IMR-90 (cell line): ENCODE results near the gene BEST1. TPM values are rescaled to one million over a fixed set of nuclear protein-coding genes. Genes with fewer than 3 reads are reported as not detected.

ENCODE experiments used
- ATAC-seq: fragments of 200-7000 bp; cut with Tn5 transposase; 2 replicates; pipeline ENCODE4 v1.9.1; 2020; ENCODE audit warnings: low read depth, mild to moderate bottlenecking, moderate library complexity
- BruUV-seq: library from RNA; stranded (reverse); fragments of 400-500 nt; replicated peaks from 2 replicates; lab custom pipeline; 2021; lab: Mats Ljungman, UMichigan
- CTCF ChIA-PET: fragments of 300-600 bp; formaldehyde crosslinking; extraction: SDS; loops from one replicate; lab custom pipeline; 2021; ENCODE audit warnings: antibody characterized with exemption; lab: Yijun Ruan, JAX
- POLR2A ChIA-PET: fragments of 300-600 bp; sonication (Branson Sonifier 250); formaldehyde crosslinking; loops from one replicate; lab custom pipeline; 2022; ENCODE audit warnings: antibody characterized with exemption; ENCODE audit not compliant: unreplicated experiment; lab: Charles Lee
- DNase-seq: peaks from one replicate; pipeline ENCODE4 v3.0.0; 2013
- H2AFZ ChIP-seq: replicated peaks from 2 replicates; pipeline ENCODE3; 2013; ENCODE audit warnings: low read length, mild to moderate bottlenecking; ENCODE audit not compliant: poor library complexity
- H2AK5ac ChIP-seq: 2 replicates; pipeline ENCODE4 v1.6.1; 2013; ENCODE audit warnings: low read depth, low read length, inconsistent platforms
- H2AK9ac ChIP-seq: replicated peaks from 2 replicates; pipeline ENCODE3; 2013; ENCODE audit warnings: mild to moderate bottlenecking, low read depth, low read length, moderate library complexity; ENCODE audit not compliant: poor library complexity
- H2BK120ac ChIP-seq: 2 replicates; pipeline ENCODE4 v1.6.1; 2013; ENCODE audit warnings: low read depth, low read length, inconsistent platforms
- H2BK15ac ChIP-seq: 3 replicates; pipeline ENCODE4 v1.6.1; 2013; ENCODE audit warnings: low read depth, low read length, inconsistent platforms
- H2BK20ac ChIP-seq: 2 replicates; pipeline ENCODE4 v1.6.1; 2013; ENCODE audit warnings: low read depth, mild to moderate bottlenecking, inconsistent platforms, low read length, moderate library complexity
- H2BK5ac ChIP-seq: 2 replicates; pipeline ENCODE4 v1.6.1; 2013; ENCODE audit warnings: mild to moderate bottlenecking, low read depth, low read length, inconsistent platforms; ENCODE audit not compliant: poor library complexity, severe bottlenecking
- H3K14ac ChIP-seq: replicated peaks from 2 replicates; pipeline ENCODE4 v1.6.1; 2013; ENCODE audit warnings: low read depth, low read length, inconsistent platforms
- H3K18ac ChIP-seq: 2 replicates; pipeline ENCODE4 v1.6.1; 2013; ENCODE audit warnings: low read depth, low read length, control low read depth
- H3K23ac ChIP-seq: 2 replicates; pipeline ENCODE4 v1.6.1; 2013; ENCODE audit warnings: low read depth, low read length, inconsistent platforms
- H3K27ac ChIP-seq: 2 replicates; pipeline ENCODE4 v1.5.1; 2013; ENCODE audit warnings: mild to moderate bottlenecking, control low read depth, low read length; ENCODE audit not compliant: insufficient read depth
- H3K27me3 ChIP-seq: 2 replicates; pipeline ENCODE4 v1.6.1; 2013; ENCODE audit warnings: low read length; ENCODE audit not compliant: control insufficient read depth, insufficient read depth
- H3K36me3 ChIP-seq: 2 replicates; pipeline ENCODE4 v1.6.1; 2013; ENCODE audit warnings: low read length, mixed read lengths; ENCODE audit not compliant: control insufficient read depth, insufficient read depth
- H3K4ac ChIP-seq: 2 replicates; pipeline ENCODE4 v1.6.1; 2013; ENCODE audit warnings: low read depth, low read length, inconsistent platforms
- H3K4me1 ChIP-seq: 2 replicates; pipeline ENCODE4 v1.6.1; 2013; ENCODE audit warnings: low read length, mixed read lengths; ENCODE audit not compliant: control insufficient read depth, insufficient read depth
- H3K4me2 ChIP-seq: 2 replicates; pipeline ENCODE4 v1.6.1; 2013; ENCODE audit warnings: low read depth, mild to moderate bottlenecking, control low read depth, low read length, moderate library complexity
- H3K4me3 ChIP-seq: 2 replicates; pipeline ENCODE4 v1.5.1; 2013; ENCODE audit warnings: low read depth, mild to moderate bottlenecking, control low read depth, low read length, moderate library complexity; ENCODE audit not compliant: insufficient read depth
- H3K56ac ChIP-seq: 2 replicates; pipeline ENCODE4 v1.6.1; 2013; ENCODE audit warnings: low read length, inconsistent platforms; ENCODE audit not compliant: insufficient read depth; ENCODE audit errors: extremely low read depth
- H3K79me1 ChIP-seq, 2 experiments: 2 replicates each; pipeline ENCODE4 v1.6.1; 2013; ENCODE audit warnings: low read length in 2 of 2, inconsistent platforms in 1 of 2, low read depth in 1 of 2
- H3K9ac ChIP-seq: 2 replicates; pipeline ENCODE4 v1.6.1; 2013; ENCODE audit warnings: low read depth, low read length, control low read depth
- H3K9me1 ChIP-seq: 2 replicates; pipeline ENCODE4 v1.6.1; 2013; ENCODE audit warnings: low read length, inconsistent platforms; ENCODE audit not compliant: insufficient read depth
- H3K9me3 ChIP-seq: 2 replicates; pipeline ENCODE4 v1.6.1; 2013; ENCODE audit warnings: low read length; ENCODE audit not compliant: control insufficient read depth, insufficient read depth
- H4K20me1 ChIP-seq: 2 replicates; pipeline ENCODE4 v1.6.1; 2013; ENCODE audit warnings: low read length, inconsistent platforms; ENCODE audit not compliant: insufficient read depth
- H4K5ac ChIP-seq: 2 replicates; pipeline ENCODE4 v1.6.1; 2013; ENCODE audit warnings: mild to moderate bottlenecking, low read depth, low read length, control low read depth
- H4K8ac ChIP-seq, 2 experiments: 2 replicates each; pipeline ENCODE4 v1.6.1; 2013; ENCODE audit warnings: low read depth in 2 of 2, low read length in 2 of 2, control low read depth in 1 of 2, inconsistent platforms in 1 of 2
- H4K91ac ChIP-seq: 2 replicates; pipeline ENCODE4 v1.6.1; 2013; ENCODE audit warnings: low read depth, low read length, inconsistent platforms; ENCODE audit not compliant: insufficient read depth
- CHD1 ChIP-seq: IDR thresholded peaks from 2 replicates; pipeline ENCODE4 v1.6.1; 2012; ENCODE audit warnings: low read depth, low read length, improper control_type of control experiment
- FOS ChIP-seq: fragments of 150-350 bp; IDR thresholded peaks from 2 replicates; pipeline ENCODE4 v1.6.1; 2016; ENCODE audit warnings: low read depth, low read length
- MXI1 ChIP-seq: IDR thresholded peaks from 2 replicates; pipeline ENCODE4 v1.6.1; 2012; ENCODE audit warnings: low read depth, mild to moderate bottlenecking, low read length, moderate library complexity, borderline replicate concordance
- NFE2L2 ChIP-seq: fragments of 150-350 bp; IDR thresholded peaks from 2 replicates; pipeline ENCODE4 v1.6.1; 2016; ENCODE audit warnings: low read depth, mild to moderate bottlenecking, low read length
- RAD21 ChIP-seq: IDR thresholded peaks from 2 replicates; pipeline ENCODE4 v1.6.1; 2012; ENCODE audit warnings: low read length, improper control_type of control experiment
- RCOR1 ChIP-seq: IDR thresholded peaks from 2 replicates; pipeline ENCODE4 v1.6.1; 2012; ENCODE audit warnings: mild to moderate bottlenecking, low read length, improper control_type of control experiment; ENCODE audit not compliant: insufficient replicate concordance
- RFX5 ChIP-seq: IDR thresholded peaks from 2 replicates; pipeline ENCODE4 v1.8.0; 2012; ENCODE audit warnings: low read depth, mild to moderate bottlenecking, low read length, moderate library complexity
- SMC3 ChIP-seq: fragments of 150-350 bp; IDR thresholded peaks from 2 replicates; pipeline ENCODE4 v1.6.1; 2016; ENCODE audit warnings: low read depth, mild to moderate bottlenecking, antibody characterized with exemption, low read length, moderate library complexity
- USF2 ChIP-seq: fragments of 150-350 bp; IDR thresholded peaks from 2 replicates; pipeline ENCODE4 v1.6.1; 2017; ENCODE audit warnings: mild to moderate bottlenecking, antibody characterized with exemption, low read length, low read depth
- WGBS, 2 experiments: methylation state at CpG; one replicate each; pipeline versions ENCODE4 v1.1.5 to v1.1.7; 2013; ENCODE audit warnings: missing lambda C conversion rate in 2 of 2; ENCODE audit not compliant: insufficient read length in 1 of 2; ENCODE audit errors: extremely low coverage in 2 of 2; 5-methylcytosine and 5-hydroxymethylcytosine counted together
- dilution Hi-C: fragments of 300-500 bp; cut with HindIII; formaldehyde crosslinking; loops from one replicate; pipeline ENCODE4 v1.14.3; 2018; ENCODE audit warnings: low sequenced_read_pairs; ENCODE audit not compliant: unreplicated experiment
- in situ Hi-C: fragments of 300-500 bp; cut with MboI; formaldehyde crosslinking; loops from 3 replicates; pipeline ENCODE4 v1.14.3; 2019; ENCODE audit warnings: low sequenced_read_pairs, inconsistent platforms, mixed read lengths
- intact Hi-C: fragments of 100-400 bp; cut with micrococcal nuclease; formaldehyde crosslinking; loops from 2 replicates; pipeline ENCODE4 v1.10.0; 2022
- polyA plus RNA-seq, 3 experiments: library from polyadenylated mRNA; depleted of rRNA; stranded (reverse); fragments of >200 nt; gene quantifications; 2 replicates each; pipeline ENCODE4 v1.2.3, GENCODE V29; 2012; ENCODE audit warnings: low replicate concordance in 1 of 3
- total RNA-seq: library from RNA; depleted of rRNA; stranded (reverse); fragments of >200 nt; gene quantifications from 2 replicates; pipeline ENCODE4 v1.2.3, GENCODE V29; 2012

BEST1 gene
- total and polyA plus RNA-seq, 2 of the 4 experiments (the other 2 are of a cell fraction): 0.90 to 1.4 TPM

DNA sequence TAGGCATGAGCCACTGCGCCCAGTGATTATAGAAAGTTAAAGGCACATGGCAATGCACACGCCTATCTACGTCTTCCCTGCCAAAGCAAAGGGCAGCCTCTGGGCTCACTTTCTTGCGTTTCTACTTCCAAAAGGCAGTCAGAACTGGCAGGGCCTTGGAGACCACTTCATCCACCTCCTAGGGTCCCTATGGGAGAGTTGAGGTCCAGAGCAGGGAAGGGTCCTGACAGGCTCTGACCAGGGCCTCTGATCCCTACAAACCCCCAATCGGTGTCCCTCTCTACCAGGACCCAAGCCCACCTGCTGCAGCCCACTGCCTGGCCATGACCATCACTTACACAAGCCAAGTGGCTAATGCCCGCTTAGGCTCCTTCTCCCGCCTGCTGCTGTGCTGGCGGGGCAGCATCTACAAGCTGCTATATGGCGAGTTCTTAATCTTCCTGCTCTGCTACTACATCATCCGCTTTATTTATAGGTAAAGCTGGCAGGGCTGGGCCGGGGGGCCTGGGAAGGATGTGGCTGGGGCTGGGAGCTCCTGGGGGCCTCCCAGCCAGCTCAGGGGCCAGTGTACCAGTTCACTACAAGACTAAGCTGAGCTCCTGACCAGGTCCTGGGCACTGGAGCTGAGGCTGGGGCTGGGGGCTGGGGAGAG, 1.5 kb downstream of the BEST1 start:
- TF ChIP-seq RCOR1 (no peak), SMC3 (no peak), RFX5 (no peak), USF2 (no peak), CHD1 (no peak), MXI1 (no peak), RAD21 (no peak), FOS (no peak), NFE2L2 (no peak)
- no peak overlapping the region for H3K14ac ChIP-seq
- no peak overlapping the region for H4K8ac ChIP-seq
- ATAC-seq (no peak), DNase-seq (no peak)
- H3K23ac ChIP-seq: no peak overlapping the region
- H3K9ac ChIP-seq: no peak overlapping the region
- no peak overlapping the region for H2AK9ac ChIP-seq
- peaks cover 3% of the 10 kb centered on the region; the same call in 1 of the 2 replicates for H3K36me3 ChIP-seq
- BruUV-seq: no TSS peak
- 0 out of 2 replicates have a peak overlapping the region, but pooled peaks have one; percentile 15 for H3K4ac ChIP-seq
- H4K20me1 ChIP-seq: no peaks in the 10 kb centered on the region
- dilution Hi-C loops (no loop called here), intact Hi-C loops (no loop called here), in situ Hi-C loops (loop anchor here (5.0 to 10.0 kb wide), 2 partner anchors 123 to 154 kb away; no protein-coding TSS in a partner anchor)
- 100% methylated on average over 2 of the region's 11 CpGs; no CpG with 5 or more reads in 1 of the 2 experiments for WGBS, 2 experiments
- H3K4me2 ChIP-seq: no peak overlapping the region
- no peak overlapping the region for H2AFZ ChIP-seq
- H3K4me1 ChIP-seq: peaks cover 16% of the 10 kb centered on the region
- no peaks in the 10 kb centered on the region for H3K27me3 ChIP-seq
- no peak overlapping the region for H2BK120ac ChIP-seq
- no peak overlapping the region for H3K56ac ChIP-seq
- no peak overlapping the region for H4K91ac ChIP-seq
- peaks cover 0 to 26% of the 10 kb centered on the region in 2 experiments; a peak in 3 of 4 replicates for H3K79me1 ChIP-seq
- no peaks in the 10 kb centered on the region for H3K9me3 ChIP-seq
- H2AK5ac ChIP-seq: peak overlapping the region; percentile 50; the same call in 1 of the 2 replicates
- H3K4me3 ChIP-seq: no peak overlapping the region
- ChIA-PET CTCF (interaction anchor here (1.8 kb wide), 1 partner anchor 130 kb away, joined by 11 read pairs; no protein-coding TSS in a partner anchor), POLR2A (no interaction called here)
- peak overlapping the region; percentile 6; the same call in 1 of the 2 replicates for H2BK20ac ChIP-seq
- H3K27ac ChIP-seq: no peak overlapping the region
- H4K5ac ChIP-seq: no peak overlapping the region
- peaks cover 20% of the 10 kb centered on the region for H3K9me1 ChIP-seq
- no peak overlapping the region for H2BK5ac ChIP-seq
- no peak overlapping the region for H3K18ac ChIP-seq
- no peak overlapping the region for H2BK15ac ChIP-seq
